K562 (cell line): ENCODE data around the gene CD164L2. TPM values are rescaled to one million over a fixed set of nuclear protein-coding genes. Genes with fewer than 3 reads are reported as not detected.

ENCODE experiments used
- ARHGAP35 ChIP-seq: fragments of 450-650 bp; IDR thresholded peaks from 2 replicates; pipeline ENCODE4 v1.6.1; 2018; ENCODE audit not compliant: partially characterized antibody
- BRD4 ChIP-seq: fragments of 200-600 bp; sonication (generic); IDR thresholded peaks from 2 replicates; pipeline ENCODE4 v1.6.1; 2017; ENCODE audit warnings: inconsistent platforms
- CBFA2T3 ChIP-seq: fragments of 450-650 bp; IDR thresholded peaks from 2 replicates; pipeline ENCODE4 v1.6.1; 2017
- CBFB ChIP-seq: sonication (generic); formaldehyde crosslinking; IDR thresholded peaks from 2 replicates; pipeline ENCODE4 v1.4.0; 2020; ENCODE audit warnings: mild to moderate bottlenecking, missing genetic modification reagents
- CEBPG ChIP-seq, 3 experiments: fragments of 200-800 bp in 1 of 3; sonication (Bioruptor generic) in 1 of 3; sonication (generic) in 1 of 3; formaldehyde crosslinking in 1 of 3; IDR thresholded peaks in 2 of 3; conservative IDR thresholded peaks in 1 of 3; 2 replicates each; pipeline versions ENCODE4 v1.6.1 to v1.8.0; 2016 to 2022; ENCODE audit warnings: missing compliant biosample characterization in 2 of 3, missing genetic modification characterization in 2 of 3, mild to moderate bottlenecking in 1 of 3, missing genetic modification reagents in 1 of 3
- EHMT2 ChIP-seq: fragments of 450-650 bp; IDR thresholded peaks from 2 replicates; pipeline ENCODE4 v1.6.1; 2018; ENCODE audit warnings: antibody characterized with exemption
- GABPA ChIP-seq: fragments of 200-800 bp; sonication (Bioruptor generic); conservative IDR thresholded peaks from 2 replicates; pipeline ENCODE4 v1.6.1; 2016; ENCODE audit warnings: low read depth, missing genetic modification characterization, missing compliant biosample characterization
- HDAC1 ChIP-seq, 2 experiments: fragments of 450-650 bp; IDR thresholded peaks; 2 replicates each; pipeline ENCODE4 v1.6.1; 2016 to 2017; ENCODE audit warnings: inconsistent platforms in 1 of 2, mild to moderate bottlenecking in 1 of 2, moderate library complexity in 1 of 2
- HDGF ChIP-seq: fragments of 450-650 bp; IDR thresholded peaks from 2 replicates; pipeline ENCODE4 v1.6.1; 2016
- JUN ChIP-seq, 2 experiments: sonication (generic) in 1 of 2; formaldehyde crosslinking in 1 of 2; IDR thresholded peaks; 2 replicates each; pipeline versions ENCODE4 v1.6.1 to v1.8.0; 2012 to 2022; ENCODE audit warnings: borderline replicate concordance in 2 of 2, mild to moderate bottlenecking in 2 of 2, improper control_type of control experiment in 1 of 2, low read depth in 1 of 2, low read length in 1 of 2, missing genetic modification reagents in 1 of 2
- KLF6 ChIP-seq: fragments of 250-450 bp; sonication (Bioruptor Pico); IDR thresholded peaks from 2 replicates; pipeline ENCODE4 v1.4.0; 2020; ENCODE audit warnings: mild to moderate bottlenecking, moderate library complexity, borderline replicate concordance
- MXI1 ChIP-seq: IDR thresholded peaks from 2 replicates; pipeline ENCODE4 v1.6.1; 2011; ENCODE audit warnings: low read depth, mild to moderate bottlenecking, improper control_type of control experiment, low read length
- NBN ChIP-seq: fragments of 450-650 bp; IDR thresholded peaks from 2 replicates; pipeline ENCODE4 v1.6.1; 2016; ENCODE audit warnings: low read depth, mild to moderate bottlenecking
- NCOA1 ChIP-seq: fragments of 450-650 bp; IDR thresholded peaks from 2 replicates; pipeline ENCODE4 v1.6.1; 2016; ENCODE audit warnings: low read depth
- NELFE ChIP-seq: IDR thresholded peaks from 2 replicates; pipeline ENCODE4 v1.6.1; 2011; ENCODE audit warnings: mild to moderate bottlenecking; ENCODE audit not compliant: insufficient read depth, insufficient read length
- NFE2L1 ChIP-seq: fragments of 450-650 bp; IDR thresholded peaks from 2 replicates; pipeline ENCODE4 v1.6.1; 2016; ENCODE audit warnings: missing genetic modification characterization, low read depth, mild to moderate bottlenecking, missing compliant biosample characterization, moderate library complexity, borderline replicate concordance
- SMARCA4 ChIP-seq: fragments of 450-650 bp; IDR thresholded peaks from 2 replicates; pipeline ENCODE4 v1.6.1; 2016
- STAT5A ChIP-seq: IDR thresholded peaks from 2 replicates; pipeline ENCODE4 v1.6.1; 2012; ENCODE audit warnings: low read length, inconsistent platforms, borderline replicate concordance
- TEAD1 ChIP-seq, 2 experiments: fragments of 450-650 bp in 1 of 2; sonication (generic) in 1 of 2; formaldehyde crosslinking; IDR thresholded peaks; 2 replicates each; pipeline versions ENCODE4 v1.4.0 to v1.8.0; 2020 to 2022; ENCODE audit warnings: mild to moderate bottlenecking in 2 of 2, missing genetic modification reagents in 1 of 2
- WHSC1 ChIP-seq: IDR thresholded peaks from one replicate; pipeline ENCODE4 v1.6.1; 2012; ENCODE audit warnings: low read length, control low read depth, inconsistent platforms
- ZEB2 ChIP-seq: fragments of 450-650 bp; IDR thresholded peaks from 2 replicates; pipeline ENCODE4 v1.6.1; 2016
- polyA plus RNA-seq, 8 experiments: library from polyadenylated mRNA; depleted of rRNA in 4 of 8; stranded (reverse) in 5 of 8; unstranded in 3 of 8; fragments of >200 nt; fragmentation: Nextera tagmentation in 2 of 8; fragmentation: Illumina TruSeq in 1 of 8; extraction: Ambion mirVana in 2 of 8; extraction: Trizol in 1 of 8; gene quantifications; 2 replicates each; pipeline versions ENCODE4 v1.2.1 to v1.2.3, GENCODE V29; 2011 to 2014; ENCODE audit warnings: inconsistent platforms in 1 of 8, missing spikeins in 1 of 8
- total RNA-seq, 7 experiments: library from RNA; depleted of rRNA in 6 of 7; stranded (reverse); fragments of >200 nt in 6 of 7; fragmentation: Illumina TruSeq in 2 of 7; extraction: Trizol in 2 of 7; gene quantifications; 2 replicates each; pipeline versions ENCODE4 v1.2.1 to v1.2.3, GENCODE V29; 2011 to 2021; ENCODE audit warnings: low replicate concordance in 1 of 7
- TF ChIP-seq, protein P1 (sequence below): fragments of 200-800 bp; sonication (Bioruptor generic); IDR thresholded peaks from 2 replicates; pipeline ENCODE4 v1.6.1; 2017; ENCODE audit warnings: missing genetic modification characterization, missing compliant biosample characterization
- TF ChIP-seq, protein P2 (sequence below), 2 experiments: IDR thresholded peaks; 2 replicates each; pipeline ENCODE4 v1.6.1; 2012; ENCODE audit warnings: improper control_type of control experiment in 2 of 2, low read depth in 2 of 2, low read length in 2 of 2, borderline replicate concordance in 1 of 2

Gene CD164L2
- total and polyA plus RNA-seq, 9 of the 15 experiments (the other 6 are each of a cell fraction or from before 2014, with no cell fraction given), result 0.08 to 0.92 (median 0.38) TPM; not detected in 1

- TF ChIP-seq, protein P1, sequence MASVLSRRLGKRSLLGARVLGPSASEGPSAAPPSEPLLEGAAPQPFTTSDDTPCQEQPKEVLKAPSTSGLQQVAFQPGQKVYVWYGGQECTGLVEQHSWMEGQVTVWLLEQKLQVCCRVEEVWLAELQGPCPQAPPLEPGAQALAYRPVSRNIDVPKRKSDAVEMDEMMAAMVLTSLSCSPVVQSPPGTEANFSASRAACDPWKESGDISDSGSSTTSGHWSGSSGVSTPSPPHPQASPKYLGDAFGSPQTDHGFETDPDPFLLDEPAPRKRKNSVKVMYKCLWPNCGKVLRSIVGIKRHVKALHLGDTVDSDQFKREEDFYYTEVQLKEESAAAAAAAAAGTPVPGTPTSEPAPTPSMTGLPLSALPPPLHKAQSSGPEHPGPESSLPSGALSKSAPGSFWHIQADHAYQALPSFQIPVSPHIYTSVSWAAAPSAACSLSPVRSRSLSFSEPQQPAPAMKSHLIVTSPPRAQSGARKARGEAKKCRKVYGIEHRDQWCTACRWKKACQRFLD (CRISPR knock-in tag), result no peak
- TF ChIP-seq HDGF (peak; percentile 47; the same call in 1 of the 2 replicates), NFE2L1 (no peak), BRD4 (no peak), KLF6 (CRISPR knock-in tag) (no peak), ZEB2 (0 out of 2 replicates have a peak, but pooled peaks have one; percentile 21), EHMT2 (no peak), NCOA1 (peak; percentile 62), NBN (no peak), ARHGAP35 (no peak), TEAD1 (CRISPR knock-in tag; IDR thresholded peaks at IDR 0.05) (peak in 1 of 2 experiments; percentile 71; a peak in 1 of 4 replicates), SMARCA4 (peak; percentile 43; the same call in 1 of the 2 replicates), CEBPG (CRISPR knock-in tag; IDR thresholded peaks at IDR 0.05) (peak; percentile 62), CEBPG (tag; conservative IDR thresholded peaks at IDR 0.05 in 1 of 2, IDR thresholded peaks at IDR 0.05 in 1 of 2) (no peak), MXI1 (no peak), WHSC1 (peak; percentile 48), CBFA2T3 (peak; percentile 52), NELFE (no peak), STAT5A (no peak), CBFB (CRISPR knock-in tag) (peak; percentile 80; the same call in 1 of the 2 replicates), HDAC1 (IDR thresholded peaks at IDR 0.05) (peak in 1 of 2 experiments; percentile 47; a peak in 1 of 4 replicates), JUN (IDR thresholded peaks at IDR 0.05; ENCODE audit: borderline replicate concordance, low read depth, low read length) (no peak), JUN (CRISPR knock-in tag; IDR thresholded peaks at IDR 0.05; ENCODE audit: borderline replicate concordance) (no peak), GABPA (tag) (peak; percentile 45; the same call in 1 of the 2 replicates)
- TF ChIP-seq, protein P2, sequence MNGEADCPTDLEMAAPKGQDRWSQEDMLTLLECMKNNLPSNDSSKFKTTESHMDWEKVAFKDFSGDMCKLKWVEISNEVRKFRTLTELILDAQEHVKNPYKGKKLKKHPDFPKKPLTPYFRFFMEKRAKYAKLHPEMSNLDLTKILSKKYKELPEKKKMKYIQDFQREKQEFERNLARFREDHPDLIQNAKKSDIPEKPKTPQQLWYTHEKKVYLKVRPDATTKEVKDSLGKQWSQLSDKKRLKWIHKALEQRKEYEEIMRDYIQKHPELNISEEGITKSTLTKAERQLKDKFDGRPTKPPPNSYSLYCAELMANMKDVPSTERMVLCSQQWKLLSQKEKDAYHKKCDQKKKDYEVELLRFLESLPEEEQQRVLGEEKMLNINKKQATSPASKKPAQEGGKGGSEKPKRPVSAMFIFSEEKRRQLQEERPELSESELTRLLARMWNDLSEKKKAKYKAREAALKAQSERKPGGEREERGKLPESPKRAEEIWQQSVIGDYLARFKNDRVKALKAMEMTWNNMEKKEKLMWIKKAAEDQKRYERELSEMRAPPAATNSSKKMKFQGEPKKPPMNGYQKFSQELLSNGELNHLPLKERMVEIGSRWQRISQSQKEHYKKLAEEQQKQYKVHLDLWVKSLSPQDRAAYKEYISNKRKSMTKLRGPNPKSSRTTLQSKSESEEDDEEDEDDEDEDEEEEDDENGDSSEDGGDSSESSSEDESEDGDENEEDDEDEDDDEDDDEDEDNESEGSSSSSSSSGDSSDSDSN (IDR thresholded peaks at IDR 0.05; ENCODE audit: borderline replicate concordance in 1 of 2, low read depth in 2 of 2, low read length in 2 of 2), result 0 out of 4 replicates have a peak, but pooled peaks of 1 of the 2 experiments have one; percentile 17
Observed at GRCh38 chr1:27342778-27343638, 40.1 kb downstream of the CD164L2 start (continued).
